Osteoblast (primary cell): ENCODE data around the gene ETV1. TPM values are rescaled to one million over a fixed set of nuclear protein-coding genes. Genes with fewer than 3 reads are reported as not detected.

Experiments used
- DNase-seq: peaks from one replicate; pipeline ENCODE4 v3.0.0; 2011; ENCODE audit warnings: low spot score, mixed read lengths; ENCODE audit not compliant: insufficient read length; ENCODE audit errors: missing footprints
- H2AFZ ChIP-seq: 2 replicates; pipeline ENCODE4 v1.6.0; 2011; ENCODE audit warnings: mild to moderate bottlenecking, low read length
- H3K27ac ChIP-seq: 2 replicates; pipeline ENCODE4 v1.5.1; 2011; ENCODE audit warnings: mild to moderate bottlenecking, low read depth, low read length, moderate library complexity
- H3K27me3 ChIP-seq: 2 replicates; pipeline ENCODE4 v1.6.0; 2012; ENCODE audit warnings: mild to moderate bottlenecking, control low read depth, inconsistent platforms, low read length, moderate library complexity; ENCODE audit not compliant: insufficient read depth
- H3K36me3 ChIP-seq: 2 replicates; pipeline ENCODE4 v1.5.1; 2011; ENCODE audit warnings: mild to moderate bottlenecking, low read length, control low read depth, moderate library complexity; ENCODE audit not compliant: insufficient read depth
- H3K4me1 ChIP-seq: 2 replicates; pipeline ENCODE4 v1.5.1; 2011; ENCODE audit warnings: mild to moderate bottlenecking, low read length, control low read depth, moderate library complexity; ENCODE audit not compliant: insufficient read depth
- H3K4me2 ChIP-seq: 2 replicates; pipeline ENCODE4 v1.6.0; 2011; ENCODE audit warnings: mild to moderate bottlenecking, low read length; ENCODE audit not compliant: insufficient read depth
- H3K4me3 ChIP-seq: fragments of 200-600 bp; sonication (generic); 3 replicates; pipeline ENCODE4 v1.5.1; 2012; ENCODE audit warnings: mild to moderate bottlenecking, low read length, inconsistent platforms; ENCODE audit not compliant: insufficient read depth
- H3K79me2 ChIP-seq: 2 replicates; pipeline ENCODE4 v1.6.0; 2012; ENCODE audit warnings: mild to moderate bottlenecking, low read length, control low read depth, inconsistent platforms; ENCODE audit not compliant: insufficient read depth
- H3K9me3 ChIP-seq: 2 replicates; pipeline ENCODE4 v1.5.1; 2011; ENCODE audit warnings: low read depth, low read length, control low read depth
- H4K20me1 ChIP-seq: 2 replicates; pipeline ENCODE4 v1.6.0; 2012; ENCODE audit warnings: mild to moderate bottlenecking, low read length, control low read depth; ENCODE audit not compliant: insufficient read depth
- CTCF ChIP-seq: IDR thresholded peaks from 2 replicates; pipeline ENCODE4 v1.5.1; 2011; ENCODE audit warnings: mild to moderate bottlenecking, low read depth, low read length, moderate library complexity; ENCODE audit errors: extremely low read depth
- total RNA-seq: library from RNA; depleted of rRNA; stranded (reverse); fragments of >200 nt; gene quantifications from 2 replicates; pipeline ENCODE4 v1.2.3, GENCODE V29; 2012

ETV1 gene
- total RNA-seq, 1 donor = 15.9 TPM

GRCh38 chr7:13987395-13987794 lies 2.1 kb downstream of the ETV1 start:
- no peak for DNase-seq
- no peak overlapping the region for H3K4me3 ChIP-seq
- TF ChIP-seq CTCF = no peak
- peaks cover 6% of the 10 kb centered on the region for H3K4me1 ChIP-seq
- H3K27me3 ChIP-seq = no peaks in the 10 kb centered on the region
- H3K4me2 ChIP-seq = peak overlapping the region; percentile 94
- no peaks in the 10 kb centered on the region for H4K20me1 ChIP-seq
- no peaks in the 10 kb centered on the region for H3K9me3 ChIP-seq
- H3K27ac ChIP-seq = no peak overlapping the region
- H3K79me2 ChIP-seq = peaks cover 5% of the 10 kb centered on the region
- no peaks in the 10 kb centered on the region for H3K36me3 ChIP-seq
- no peak overlapping the region for H2AFZ ChIP-seq

- peak overlapping the region; percentile 0 for H3K4me2 ChIP-seq
- no peaks in the 10 kb centered on the region for H4K20me1 ChIP-seq
- H3K9me3 ChIP-seq = no peaks in the 10 kb centered on the region
- H3K4me1 ChIP-seq = peaks cover 11% of the 10 kb centered on the region
- no peak overlapping the region for H2AFZ ChIP-seq
- H3K79me2 ChIP-seq = peaks cover 5% of the 10 kb centered on the region
- no peak overlapping the region for H3K4me3 ChIP-seq
- no peaks in the 10 kb centered on the region for H3K27me3 ChIP-seq
- TF ChIP-seq CTCF = no peak
- DNase-seq = no peak
- no peak overlapping the region for H3K27ac ChIP-seq
- H3K36me3 ChIP-seq = no peaks in the 10 kb centered on the region
Observed at GRCh38 chr7:13986208-13986607, 3.3 kb downstream of the ETV1 start.

GRCh38 chr7:13984831-13985685 lies 4.4 kb downstream of the ETV1 start:
- Histone ChIP-seq H3K4me1 (peaks cover 23% of the 10 kb centered on the region), H3K4me2 (peak overlapping the region; percentile 37), H3K27ac (no peak overlapping the region)

More at GRCh38 chr7:13984831-13985685, 4.4 kb downstream of the ETV1 start:
- Histone ChIP-seq H3K4me3 (no peak overlapping the region), H3K9me3 (no peaks in the 10 kb centered on the region), H3K27me3 (no peaks in the 10 kb centered on the region), H3K79me2 (peaks cover 5% of the 10 kb centered on the region), H3K36me3 (no peaks in the 10 kb centered on the region), H2AFZ (no peak overlapping the region), H4K20me1 (no peaks in the 10 kb centered on the region)
- no peak for DNase-seq
- no peak for TF ChIP-seq CTCF
